Neural cell (in vitro differentiated cells): ENCODE results near the gene IER3. TPM values are rescaled to one million over a fixed set of nuclear protein-coding genes. Genes with fewer than 3 reads are reported as not detected.

Source experiments
- H2AFZ ChIP-seq: fragments of 200-600, 300-800 bp; sonication (generic), shearing (Covaris generic); 2 replicates; pipeline ENCODE4 v1.6.0; 2014; ENCODE audit warnings: low read depth, mild to moderate bottlenecking, antibody characterized with exemption, low read length, moderate library complexity
- H3F3A ChIP-seq: fragments of 200-600 bp; shearing (Covaris generic); 2 replicates; pipeline ENCODE4 v1.6.1; 2016; ENCODE audit warnings: mild to moderate bottlenecking, moderate library complexity, mixed read lengths, antibody characterized with exemption, low read length; ENCODE audit not compliant: insufficient read depth, poor library complexity, severe bottlenecking
- H3K27ac ChIP-seq: fragments of 200-600, 300-800 bp; sonication (generic), shearing (Covaris generic); 2 replicates; pipeline ENCODE4 v1.5.1; 2014; ENCODE audit warnings: mild to moderate bottlenecking, low read length, moderate library complexity
- H3K27me3 ChIP-seq: fragments of 300-800, 200-600 bp; sonication (generic), shearing (Covaris generic); 2 replicates; pipeline ENCODE4 v1.6.0; 2014; ENCODE audit warnings: mild to moderate bottlenecking, low read depth, low read length, moderate library complexity; ENCODE audit not compliant: insufficient read depth
- H3K36me3 ChIP-seq: fragments of 300-800, 200-600 bp; sonication (generic), shearing (Covaris generic); 2 replicates; pipeline ENCODE4 v1.5.1; 2014; ENCODE audit warnings: mild to moderate bottlenecking, antibody characterized with exemption, low read length, moderate library complexity; ENCODE audit not compliant: insufficient read depth
- H3K4me2 ChIP-seq: fragments of 300-800, 200-600 bp; sonication (generic), shearing (Covaris generic); 2 replicates; pipeline ENCODE4 v1.6.0; 2014; ENCODE audit warnings: mild to moderate bottlenecking, low read length
- H3K4me3 ChIP-seq: fragments of 300-800, 200-600 bp; sonication (generic), shearing (Covaris generic); 2 replicates; pipeline ENCODE4 v1.5.1; 2014; ENCODE audit warnings: mild to moderate bottlenecking, low read length, moderate library complexity
- H3K79me2 ChIP-seq: fragments of 200-600 bp; shearing (Covaris generic); replicated peaks from 2 replicates; pipeline ENCODE4 v1.6.0; 2014; ENCODE audit warnings: mild to moderate bottlenecking, low read length, moderate library complexity; ENCODE audit not compliant: insufficient read depth
- H3K9ac ChIP-seq: fragments of 300-800, 200-600 bp; sonication (generic), shearing (Covaris generic); 2 replicates; pipeline ENCODE4 v1.6.1; 2016; ENCODE audit warnings: mild to moderate bottlenecking, low read length, mixed read lengths
- H3K9me2 ChIP-seq: fragments of 200-600 bp; shearing (Covaris generic); 2 replicates; pipeline ENCODE4 v1.6.1; 2016; ENCODE audit warnings: mild to moderate bottlenecking, low read length, mixed read lengths; ENCODE audit not compliant: insufficient read depth
- H3K9me3 ChIP-seq: fragments of 200-600, 300-800 bp; sonication (generic), shearing (Covaris generic); 2 replicates; pipeline ENCODE4 v1.6.1; 2016; ENCODE audit warnings: mild to moderate bottlenecking, mixed run types, low read length, moderate library complexity, mixed read lengths
- H4K20me1 ChIP-seq: fragments of 200-600 bp; shearing (Covaris generic); 2 replicates; pipeline ENCODE4 v1.6.1; 2016; ENCODE audit warnings: mild to moderate bottlenecking, mixed run types; ENCODE audit not compliant: insufficient read depth
- POLR2AphosphoS5 ChIP-seq: IDR thresholded peaks from 2 replicates; pipeline ENCODE4 v1.6.1; 2012
- RAD21 ChIP-seq: fragments of 450-650 bp; conservative IDR thresholded peaks from 2 replicates; pipeline ENCODE4 v1.6.1; 2014; ENCODE audit warnings: antibody characterized with exemption, mild to moderate bottlenecking, moderate library complexity
- SMC3 ChIP-seq: fragments of 450-650 bp; conservative IDR thresholded peaks from 2 replicates; pipeline ENCODE4 v1.6.1; 2014; ENCODE audit warnings: antibody characterized with exemption, mild to moderate bottlenecking, moderate library complexity; ENCODE audit not compliant: poor library complexity
- TAF1 ChIP-seq: IDR thresholded peaks from 2 replicates; pipeline ENCODE4 v1.6.1; 2012; ENCODE audit warnings: low read depth
- polyA plus RNA-seq: library from polyadenylated mRNA; depleted of rRNA; stranded (reverse); fragments of >200 nt; gene quantifications from 2 replicates; pipeline ENCODE4 v1.2.3, GENCODE V29; 2014
- TF ChIP-seq, protein P1 (sequence below): IDR thresholded peaks from 2 replicates; pipeline ENCODE4 v1.6.1; 2012; ENCODE audit warnings: borderline replicate concordance

Gene IER3
- polyA plus RNA-seq, 1 donor from 2014 or later = 3.0 TPM

DNA sequence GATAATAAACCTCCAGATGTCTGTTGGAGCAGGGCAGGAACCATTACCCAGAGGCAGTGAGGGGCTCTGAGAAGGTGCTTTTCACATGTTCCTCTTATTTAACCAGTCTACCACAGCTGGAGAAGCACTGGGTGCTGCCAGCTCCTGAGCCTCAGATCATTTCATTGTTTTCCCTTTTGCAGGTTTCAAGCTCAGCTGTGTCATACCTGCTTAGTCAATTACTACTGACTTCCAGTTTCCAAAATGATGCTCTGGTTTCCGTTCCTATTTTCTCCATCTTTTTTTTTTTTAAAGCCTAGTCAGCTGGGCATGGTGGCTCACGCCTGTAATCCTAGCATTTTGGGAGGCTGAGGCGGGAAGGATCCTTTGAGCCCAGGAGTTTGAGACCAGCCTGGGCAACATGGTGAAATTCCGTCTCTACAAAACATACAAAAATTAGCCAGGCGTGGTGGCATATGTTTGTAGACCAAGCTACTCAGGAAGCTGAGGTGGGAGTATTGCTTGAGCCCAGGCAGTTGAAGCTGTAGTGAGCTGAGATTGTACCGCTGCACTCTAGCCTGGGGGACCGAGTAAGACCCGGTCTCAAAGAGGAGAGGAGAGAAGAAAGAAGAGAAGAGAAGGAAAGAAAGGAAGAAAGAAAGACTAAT, 8.6 kb downstream of the IER3 start:
- H3K4me2 ChIP-seq = no peak overlapping the region
- no peaks in the 10 kb centered on the region for H3K9me2 ChIP-seq
- no peaks in the 10 kb centered on the region for H3K36me3 ChIP-seq
- TF ChIP-seq, protein P1, sequence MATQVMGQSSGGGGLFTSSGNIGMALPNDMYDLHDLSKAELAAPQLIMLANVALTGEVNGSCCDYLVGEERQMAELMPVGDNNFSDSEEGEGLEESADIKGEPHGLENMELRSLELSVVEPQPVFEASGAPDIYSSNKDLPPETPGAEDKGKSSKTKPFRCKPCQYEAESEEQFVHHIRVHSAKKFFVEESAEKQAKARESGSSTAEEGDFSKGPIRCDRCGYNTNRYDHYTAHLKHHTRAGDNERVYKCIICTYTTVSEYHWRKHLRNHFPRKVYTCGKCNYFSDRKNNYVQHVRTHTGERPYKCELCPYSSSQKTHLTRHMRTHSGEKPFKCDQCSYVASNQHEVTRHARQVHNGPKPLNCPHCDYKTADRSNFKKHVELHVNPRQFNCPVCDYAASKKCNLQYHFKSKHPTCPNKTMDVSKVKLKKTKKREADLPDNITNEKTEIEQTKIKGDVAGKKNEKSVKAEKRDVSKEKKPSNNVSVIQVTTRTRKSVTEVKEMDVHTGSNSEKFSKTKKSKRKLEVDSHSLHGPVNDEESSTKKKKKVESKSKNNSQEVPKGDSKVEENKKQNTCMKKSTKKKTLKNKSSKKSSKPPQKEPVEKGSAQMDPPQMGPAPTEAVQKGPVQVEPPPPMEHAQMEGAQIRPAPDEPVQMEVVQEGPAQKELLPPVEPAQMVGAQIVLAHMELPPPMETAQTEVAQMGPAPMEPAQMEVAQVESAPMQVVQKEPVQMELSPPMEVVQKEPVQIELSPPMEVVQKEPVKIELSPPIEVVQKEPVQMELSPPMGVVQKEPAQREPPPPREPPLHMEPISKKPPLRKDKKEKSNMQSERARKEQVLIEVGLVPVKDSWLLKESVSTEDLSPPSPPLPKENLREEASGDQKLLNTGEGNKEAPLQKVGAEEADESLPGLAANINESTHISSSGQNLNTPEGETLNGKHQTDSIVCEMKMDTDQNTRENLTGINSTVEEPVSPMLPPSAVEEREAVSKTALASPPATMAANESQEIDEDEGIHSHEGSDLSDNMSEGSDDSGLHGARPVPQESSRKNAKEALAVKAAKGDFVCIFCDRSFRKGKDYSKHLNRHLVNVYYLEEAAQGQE = no peak
- TF ChIP-seq SMC3 = no peak
- no peak for TF ChIP-seq POLR2AphosphoS5
- no peak overlapping the region for H3K9ac ChIP-seq
- H3K4me3 ChIP-seq = no peak overlapping the region
- no peaks in the 10 kb centered on the region for H4K20me1 ChIP-seq
- H3K9me3 ChIP-seq = no peaks in the 10 kb centered on the region
- H2AFZ ChIP-seq = no peak overlapping the region
- H3K79me2 ChIP-seq = peaks cover 6% of the 10 kb centered on the region
- no peaks in the 10 kb centered on the region for H3K27me3 ChIP-seq
- H3K27ac ChIP-seq = no peak overlapping the region
- no peaks in the 10 kb centered on the region for H3F3A ChIP-seq

DNA sequence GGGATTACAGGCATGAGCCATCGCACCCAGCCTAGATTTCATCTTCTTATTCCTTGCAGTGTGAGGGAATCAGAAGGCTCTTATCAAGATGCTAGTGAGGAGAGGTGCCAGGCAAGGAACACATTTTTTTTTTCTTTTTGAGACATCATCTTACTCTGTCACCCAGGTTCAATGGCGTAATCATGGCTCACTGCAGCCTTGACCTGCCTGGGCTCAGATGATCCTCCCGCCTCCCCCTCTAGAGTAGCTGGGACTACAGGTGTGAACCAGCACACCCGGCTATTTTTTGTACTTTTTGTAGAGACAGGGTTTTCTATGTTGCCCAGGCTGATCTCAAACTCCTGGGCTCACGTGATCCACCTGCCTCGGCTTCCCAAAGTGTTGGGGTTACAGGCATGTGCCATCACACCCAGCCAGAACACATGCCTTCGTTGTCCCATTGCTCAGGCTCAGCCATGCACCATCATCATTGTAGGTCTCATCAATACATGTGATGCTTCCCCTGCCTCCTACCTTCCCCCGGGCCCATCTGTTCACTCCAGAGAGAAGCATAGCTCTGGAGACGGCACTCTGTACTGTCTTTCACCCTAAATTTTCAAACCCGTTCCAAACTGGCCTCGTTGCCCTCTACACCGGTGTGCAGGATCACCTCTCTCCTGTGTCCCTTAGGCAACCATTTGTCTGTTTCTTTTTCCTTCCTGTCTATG, 12.0 kb downstream of the IER3 start:
- no peaks in the 10 kb centered on the region for H3F3A ChIP-seq
- no peak overlapping the region for H3K27ac ChIP-seq
- H3K27me3 ChIP-seq = no peaks in the 10 kb centered on the region
- no peaks in the 10 kb centered on the region for H3K79me2 ChIP-seq
- no peaks in the 10 kb centered on the region for H3K36me3 ChIP-seq
- H4K20me1 ChIP-seq = no peaks in the 10 kb centered on the region
- no peak overlapping the region for H2AFZ ChIP-seq
- H3K4me2 ChIP-seq = no peak overlapping the region
- H3K4me3 ChIP-seq = no peak overlapping the region
- no peaks in the 10 kb centered on the region for H3K9me2 ChIP-seq
- no peak for TF ChIP-seq RAD21
- TF ChIP-seq, protein P1 = no peak
- TF ChIP-seq POLR2AphosphoS5 = no peak
- no peak for TF ChIP-seq TAF1
- no peak overlapping the region for H3K9ac ChIP-seq
- no peaks in the 10 kb centered on the region for H3K9me3 ChIP-seq
